HG02678 (cell line): Measurements from ENCODE around the gene SYT2.
A peak's percentile ranks its signal among the peaks of the same experiment; 100 is the strongest.
"Not testable (repeated sequence)": the region's sequence is repeated elsewhere in the genome, so short reads cannot be mapped to it uniquely, and the experiment has no call there.

Experiments
- ATAC-seq: cut with Tn5 transposase; IDR thresholded peaks from one replicate; pipeline ENCODE4 v1.9.1; 2021; ENCODE audit warnings: mild to moderate bottlenecking, moderate library complexity; ENCODE audit not compliant: unreplicated experiment

Gene SYT2

DNA sequence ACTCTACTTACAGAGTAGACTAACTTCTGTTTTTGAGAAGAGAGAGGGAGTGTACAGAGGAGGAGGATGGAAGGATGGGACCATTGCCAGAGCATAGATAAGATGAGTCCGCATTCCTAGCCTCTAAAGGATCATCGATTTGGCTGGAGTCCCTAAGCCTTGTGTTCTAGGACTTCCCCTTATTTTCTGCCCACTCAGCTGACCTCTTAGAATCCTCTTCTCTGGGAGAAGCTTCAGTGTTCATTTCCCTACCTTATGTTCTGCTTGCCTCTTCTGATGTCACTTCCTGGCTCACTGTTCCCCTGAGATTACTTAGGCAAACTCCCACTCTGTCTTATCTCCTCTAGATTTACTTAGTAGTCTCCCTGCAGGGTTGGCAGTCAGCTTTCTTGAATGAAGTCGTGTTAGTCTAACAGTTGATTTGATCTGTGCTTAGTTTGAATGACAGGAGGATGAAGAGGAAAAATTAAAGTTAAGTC is 156.7 kb downstream of the SYT2 start:
- ATAC-seq, result no peak

DNA sequence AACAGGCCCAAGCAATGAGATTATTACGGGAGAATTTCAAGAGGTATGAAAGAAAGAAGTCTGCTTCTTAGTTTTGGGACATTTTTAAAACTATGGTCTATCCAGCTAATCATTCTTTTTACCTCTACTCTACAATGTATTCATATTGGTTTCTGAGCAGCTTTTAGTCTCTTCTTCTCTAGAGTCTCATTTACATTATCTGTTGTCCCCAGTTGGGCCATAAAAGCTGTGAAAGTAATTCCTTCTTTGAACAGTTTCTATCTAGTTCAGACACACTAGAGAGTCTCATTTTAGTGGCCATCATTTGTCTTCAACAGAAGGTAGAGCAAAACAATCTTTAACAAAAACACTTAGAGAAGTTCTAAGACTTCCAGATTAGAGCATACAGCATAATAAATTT is 157.2 kb downstream of the SYT2 start:
- ATAC-seq, result not testable (repeated sequence)

DNA sequence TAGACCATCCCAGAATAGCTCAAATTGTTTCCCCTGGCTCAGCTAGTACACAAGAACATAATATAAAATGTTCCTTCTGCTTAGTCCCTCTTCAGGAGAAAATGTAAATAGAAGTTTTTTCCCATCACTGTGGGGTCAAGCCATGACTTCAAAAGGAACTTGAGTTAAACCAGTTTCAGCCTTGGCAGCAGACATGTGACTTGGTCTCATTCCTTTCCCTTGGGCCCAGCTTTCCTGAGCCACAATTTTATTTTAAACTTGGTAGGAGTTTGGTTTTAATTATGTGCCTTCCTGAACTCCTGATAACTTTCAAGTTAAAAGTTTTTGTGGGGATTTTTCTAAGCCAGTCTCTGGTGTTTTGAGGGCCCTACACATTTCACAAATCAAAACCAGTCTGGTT is 157.6 kb downstream of the SYT2 start:
- ATAC-seq, result not testable (repeated sequence)

DNA sequence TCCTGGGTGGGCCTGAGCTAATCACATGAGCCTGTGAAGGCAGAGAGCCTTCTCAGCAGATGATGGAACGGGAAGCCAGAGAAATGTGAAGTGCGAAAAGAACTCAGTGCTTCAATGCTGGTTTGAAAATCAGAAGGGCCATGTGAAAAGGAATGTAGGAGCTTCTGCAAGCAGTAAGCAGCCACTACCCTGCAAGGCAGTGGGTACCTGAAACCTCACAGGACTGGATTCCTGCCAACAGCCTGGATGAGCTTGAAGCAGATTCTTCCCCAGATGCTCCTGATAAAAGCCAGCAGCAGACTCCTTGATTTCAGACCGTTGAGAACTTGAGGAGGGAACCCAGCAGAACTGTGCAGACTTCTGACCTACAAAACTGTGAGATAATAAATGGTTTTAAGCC is 158.6 kb downstream of the SYT2 start:
- no peak for ATAC-seq

DNA sequence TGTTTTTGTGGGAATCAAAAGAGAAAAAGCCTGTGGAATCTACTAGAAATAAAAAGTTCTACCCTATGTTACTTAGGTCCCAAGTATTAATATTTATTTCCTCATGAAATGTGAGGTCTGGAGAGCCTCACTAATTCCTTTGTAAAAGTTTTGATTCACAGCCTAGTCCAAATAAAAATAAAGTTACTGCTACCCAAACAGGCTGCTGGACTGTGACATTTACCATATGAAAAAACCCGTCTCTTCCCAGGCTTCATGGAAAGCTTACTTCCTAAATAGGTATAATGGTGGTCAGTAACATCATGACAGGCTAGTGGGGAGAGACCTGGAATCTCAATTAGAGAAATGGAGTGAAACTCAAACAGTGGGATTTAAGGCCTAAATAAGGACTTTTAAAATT is 160.2 kb downstream of the SYT2 start:
- not testable (repeated sequence) for ATAC-seq

DNA sequence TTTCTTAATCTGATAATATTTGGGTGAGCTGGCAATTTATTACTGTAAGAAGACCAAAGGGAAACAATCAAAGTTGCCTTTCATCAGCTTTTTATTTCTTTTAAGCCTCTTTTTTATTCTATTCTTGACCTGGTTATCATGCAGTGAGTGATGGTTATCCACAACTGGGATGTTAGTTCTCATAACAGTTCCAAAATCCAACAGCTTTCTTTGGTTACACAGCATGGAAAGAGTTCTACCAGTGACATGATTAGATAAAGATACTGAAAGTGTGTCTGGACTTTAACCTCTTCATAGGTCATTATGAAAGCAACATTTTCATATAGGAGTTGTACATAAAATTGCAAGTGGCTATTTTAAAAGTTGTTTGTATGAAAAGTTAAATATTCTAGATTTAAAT is 163.0 kb downstream of the SYT2 start:
- no peak for ATAC-seq

DNA sequence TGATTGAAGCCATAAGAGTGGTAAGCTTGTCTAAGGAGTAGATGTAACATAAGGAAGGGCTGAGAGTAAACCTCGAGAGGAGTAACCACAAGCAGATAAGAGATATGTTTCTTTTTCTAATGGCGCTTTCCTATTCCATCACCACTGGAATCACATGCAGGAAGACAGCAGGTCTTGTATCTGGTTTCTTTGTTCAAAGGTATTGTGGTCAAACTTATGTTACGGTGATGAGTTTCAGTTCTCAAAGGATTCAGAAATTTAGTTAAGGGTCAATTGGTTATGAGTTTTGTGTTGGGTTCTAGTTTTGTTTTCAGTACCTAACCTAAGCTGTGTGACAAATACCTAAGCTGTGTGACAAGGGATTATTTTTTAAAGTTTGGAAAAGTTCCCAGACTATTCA is 163.5 kb downstream of the SYT2 start:
- peak; percentile 82 for ATAC-seq

DNA sequence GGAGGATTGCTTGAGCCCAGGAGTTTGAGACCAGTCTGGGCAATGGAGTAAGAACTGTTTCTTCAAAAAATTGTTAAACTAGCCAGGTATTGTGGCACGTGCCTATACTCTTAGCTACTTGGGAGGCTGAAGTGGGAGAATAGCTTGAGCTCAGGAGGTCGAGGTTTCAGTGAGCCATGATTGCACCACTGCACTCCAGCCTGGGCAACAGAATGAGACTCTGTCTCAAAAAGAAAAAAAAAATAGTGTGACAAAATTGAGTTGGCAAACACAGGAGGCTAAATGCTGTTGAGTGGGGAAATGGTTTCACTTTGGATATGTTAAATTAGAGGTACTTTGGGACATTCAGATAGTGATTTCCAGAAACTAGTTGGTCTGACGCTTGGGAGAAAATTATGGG is 163.9 kb downstream of the SYT2 start:
- ATAC-seq, result peak; percentile 13

DNA sequence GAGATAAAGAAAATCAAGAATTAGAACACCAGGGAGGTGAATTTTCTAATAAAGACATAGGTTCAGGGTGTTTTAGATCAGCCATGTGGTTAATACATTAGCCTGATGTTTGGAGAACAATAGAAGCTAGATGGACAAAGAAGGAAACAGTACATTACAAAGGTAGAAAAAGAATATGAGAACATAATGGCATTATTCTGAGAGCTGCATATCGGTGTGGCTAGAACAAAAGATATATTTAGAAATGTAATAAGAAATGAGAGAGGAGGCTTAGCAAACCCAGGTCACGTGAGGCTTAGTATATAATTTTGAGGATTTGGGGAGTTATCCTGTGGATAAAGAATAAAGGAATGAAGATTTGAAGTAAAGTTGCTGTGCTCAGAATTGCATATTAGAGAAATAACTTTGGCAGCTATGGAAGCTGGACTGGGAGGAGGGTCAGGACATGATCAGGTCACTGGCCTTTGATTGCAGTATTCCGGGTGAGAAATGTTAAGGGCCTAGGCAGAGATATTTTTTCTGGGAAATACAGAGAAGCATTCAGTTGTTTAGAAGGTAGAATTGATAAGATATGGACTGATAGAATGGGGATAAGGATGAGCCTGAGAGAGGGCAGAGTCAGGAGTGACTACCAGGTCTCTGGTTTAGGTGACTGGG is 164.5 kb downstream of the SYT2 start:
- ATAC-seq, result not testable (repeated sequence)

DNA sequence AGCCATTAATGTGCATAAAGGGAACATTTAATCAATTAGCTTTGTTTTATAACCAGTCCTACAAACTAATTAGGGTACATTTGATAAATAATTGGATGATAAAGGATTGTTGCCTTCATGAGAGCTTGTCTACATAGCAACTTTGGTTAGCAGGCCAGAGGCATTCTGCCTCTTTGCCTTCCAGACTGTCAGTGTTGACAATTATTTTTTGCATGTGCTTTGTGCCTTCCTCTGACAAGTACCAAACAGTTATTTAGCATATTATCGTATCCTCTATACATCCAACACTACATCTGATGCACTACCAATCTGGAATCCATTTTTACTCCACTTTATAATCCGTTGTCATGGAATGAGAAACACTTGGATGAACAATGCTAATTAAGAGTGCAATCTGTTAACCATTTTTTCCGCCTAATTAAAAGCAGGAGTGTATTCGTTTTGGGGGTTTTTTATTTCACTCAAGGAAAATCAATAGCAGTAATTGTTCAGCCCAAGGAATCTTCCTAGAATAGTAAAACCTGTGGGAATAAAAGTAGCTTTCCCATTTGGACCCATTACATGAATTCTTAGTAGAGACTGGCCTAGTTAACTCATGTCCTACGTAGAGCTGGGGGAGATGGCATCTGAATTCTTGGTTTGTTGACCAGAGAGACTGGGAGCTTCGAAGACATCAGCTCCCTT is 165.3 kb downstream of the SYT2 start:
- ATAC-seq, result not testable (repeated sequence)

DNA sequence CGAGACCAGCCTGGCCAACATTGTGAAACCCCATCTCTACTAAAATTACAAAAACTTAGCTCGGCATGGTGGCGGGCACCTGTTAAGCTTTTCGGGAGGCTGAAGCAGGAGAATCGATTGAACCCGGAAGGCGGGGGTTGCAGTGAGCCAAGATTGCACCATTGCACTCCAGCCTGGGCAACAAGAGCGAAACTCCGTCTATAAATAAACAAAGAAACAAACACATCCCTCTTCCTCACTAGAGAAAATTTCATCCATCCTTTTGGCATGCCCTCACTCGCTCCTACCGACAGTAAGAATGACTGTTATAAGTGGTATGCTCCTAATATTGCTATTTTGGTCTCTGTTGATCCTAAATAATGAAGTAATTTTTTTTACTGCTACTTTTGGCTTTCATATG is 166.7 kb downstream of the SYT2 start:
- ATAC-seq, result not testable (repeated sequence)

DNA sequence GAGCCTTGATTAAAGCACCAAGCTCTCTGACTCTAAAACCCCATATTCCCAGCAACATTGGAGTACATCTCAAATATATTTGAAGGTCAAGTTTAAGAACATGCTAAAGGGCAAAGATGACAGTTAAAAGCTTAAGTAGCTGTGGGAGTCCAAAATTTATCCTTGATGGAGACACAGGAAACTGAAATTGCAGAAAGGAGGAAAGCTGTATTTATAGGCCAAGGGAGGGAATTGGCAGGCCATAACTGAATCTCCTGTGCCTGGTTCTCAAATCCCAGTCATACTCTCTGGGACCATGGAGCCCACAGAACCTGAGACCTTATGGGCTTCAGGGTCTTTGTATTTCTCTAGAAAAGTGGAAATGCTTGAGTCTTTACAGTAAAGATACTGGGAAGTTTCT is 167.8 kb downstream of the SYT2 start:
- not testable (repeated sequence) for ATAC-seq

DNA sequence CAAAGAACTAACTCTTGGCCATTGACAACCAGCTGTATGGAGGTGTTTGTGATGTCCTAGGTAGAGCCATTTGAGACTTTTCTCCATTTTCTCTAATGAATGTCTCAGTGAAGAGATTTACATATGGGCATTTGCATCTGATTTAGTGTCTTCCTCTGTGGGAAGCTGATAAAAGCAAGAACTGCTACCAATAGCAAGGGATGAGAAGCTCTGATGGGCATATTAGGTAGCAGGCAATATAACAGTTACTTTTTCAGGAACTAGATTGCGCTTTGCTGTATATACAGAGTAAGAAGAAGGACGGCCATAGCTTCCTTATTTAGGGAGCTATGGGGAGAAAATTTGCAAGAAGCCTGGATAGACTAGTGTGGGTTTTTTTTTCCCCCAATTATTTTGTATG is 169.4 kb downstream of the SYT2 start:
- not testable (repeated sequence) for ATAC-seq
